NCI-H1092 treated with DMSO at 0.1 percent for 48 hours (cell line): Measurements from ENCODE around the gene CLIC3.

Experiments used
- DNase-seq: peaks from one replicate; lab custom pipeline; 2025; lab: John Stamatoyannopoulos, UW

CLIC3 gene

GRCh38 chr9:136980669-136981478 lies 15.5 kb downstream of the CLIC3 start:
- DNase-seq = no peak

GRCh38 chr9:136979769-136980587 lies 16.4 kb downstream of the CLIC3 start:
- DNase-seq = no peak

- no peak for DNase-seq
These were observed 17.4 kb downstream of the CLIC3 start for GRCh38 chr9:136978865-136979544.

GRCh38 chr9:136978073-136978864 lies 18.1 kb downstream of the CLIC3 start:
- DNase-seq = peak; percentile 20

- no peak for DNase-seq
These were observed 18.7 kb downstream of the CLIC3 start for GRCh38 chr9:136977649-136978072.

- no peak for DNase-seq
These were observed 19.1 kb downstream of the CLIC3 start, which contains the start of gene PTGDS for GRCh38 chr9:136977223-136977622. Gene PTGDS (plus strand): TSS chr9:136977504. CDS start chr9:136977579, 75 bp downstream.

- DNase-seq = no peak
These were observed 20.7 kb downstream of the CLIC3 start for GRCh38 chr9:136975644-136976043.

- no peak for DNase-seq
These were observed 21.4 kb downstream of the CLIC3 start for GRCh38 chr9:136974817-136975535.

- DNase-seq = no peak
These were observed 22.4 kb downstream of the CLIC3 start for GRCh38 chr9:136973618-136974617.

GRCh38 chr9:136972743-136973142 lies 23.6 kb downstream of the CLIC3 start:
- DNase-seq = no peak

- no peak for DNase-seq
These were observed 24.0 kb downstream of the CLIC3 start for GRCh38 chr9:136972335-136972734.

- DNase-seq = no peak
These were observed 24.6 kb downstream of the CLIC3 start for GRCh38 chr9:136971746-136972145.

GRCh38 chr9:136970361-136970760 lies 26.0 kb downstream of the CLIC3 start:
- no peak for DNase-seq

GRCh38 chr9:136969774-136970173 lies 26.6 kb downstream of the CLIC3 start:
- DNase-seq = no peak

- no peak for DNase-seq
These were observed 27.2 kb downstream of the CLIC3 start for GRCh38 chr9:136969150-136969549.

- DNase-seq = no peak
These were observed 27.8 kb downstream of the CLIC3 start for GRCh38 chr9:136968333-136969127.

GRCh38 chr9:136965771-136966484 lies 30.4 kb downstream of the CLIC3 start:
- no peak for DNase-seq

GRCh38 chr9:136964833-136965422 lies 31.4 kb downstream of the CLIC3 start:
- no peak for DNase-seq
